HG03460 (cell line): ENCODE data around the gene PAPSS2.
"Not testable (repeated sequence)": the region's sequence is repeated elsewhere in the genome, so short reads cannot be mapped to it uniquely, and the experiment has no call there.

Experiments
- ATAC-seq: cut with Tn5 transposase; IDR thresholded peaks from one replicate; pipeline ENCODE4 v1.9.1; 2021; ENCODE audit not compliant: unreplicated experiment

Gene PAPSS2

GRCh38 chr10:87702260-87702972 is 42.7 kb downstream of the PAPSS2 start:
- no peak for ATAC-seq

- ATAC-seq: no peak
Measured at GRCh38 chr10:87702973-87703294, 43.3 kb downstream of the PAPSS2 start.

- no peak for ATAC-seq
Measured at GRCh38 chr10:87703771-87704170, 44.1 kb downstream of the PAPSS2 start.

- no peak for ATAC-seq
Measured at GRCh38 chr10:87705339-87705738, 45.7 kb downstream of the PAPSS2 start.

GRCh38 chr10:87706731-87707130 is 47.1 kb downstream of the PAPSS2 start:
- no peak for ATAC-seq

GRCh38 chr10:87707254-87707653 is 47.6 kb downstream of the PAPSS2 start:
- ATAC-seq: no peak

GRCh38 chr10:87712913-87713616 is 53.4 kb downstream of the PAPSS2 start:
- no peak for ATAC-seq

GRCh38 chr10:87713707-87714106 is 54.0 kb downstream of the PAPSS2 start:
- no peak for ATAC-seq

GRCh38 chr10:87715552-87716347 is 56.1 kb downstream of the PAPSS2 start:
- ATAC-seq: no peak

- ATAC-seq: no peak
Measured at GRCh38 chr10:87716348-87716670, 56.6 kb downstream of the PAPSS2 start.

- no peak for ATAC-seq
Measured at GRCh38 chr10:87720665-87721064, 61.0 kb downstream of the PAPSS2 start.

GRCh38 chr10:87721781-87722180 is 62.1 kb downstream of the PAPSS2 start:
- ATAC-seq: no peak

- no peak for ATAC-seq
Measured at GRCh38 chr10:87722716-87723115, 63.0 kb downstream of the PAPSS2 start.

GRCh38 chr10:87723500-87723899 is 63.8 kb downstream of the PAPSS2 start:
- no peak for ATAC-seq

GRCh38 chr10:87724789-87725188 is 65.1 kb downstream of the PAPSS2 start:
- ATAC-seq: no peak

- no peak for ATAC-seq
Measured at GRCh38 chr10:87729940-87730339, 70.3 kb downstream of the PAPSS2 start.

GRCh38 chr10:87733081-87733480 is 73.4 kb downstream of the PAPSS2 start:
- ATAC-seq: no peak

- ATAC-seq: no peak
Measured at GRCh38 chr10:87734987-87735827, 75.5 kb downstream of the PAPSS2 start.

GRCh38 chr10:87738253-87738652 is 78.6 kb downstream of the PAPSS2 start:
- not testable (repeated sequence) for ATAC-seq

- no peak for ATAC-seq
Measured at GRCh38 chr10:87739703-87740102, 80.0 kb downstream of the PAPSS2 start.

GRCh38 chr10:87740254-87740655 is 80.6 kb downstream of the PAPSS2 start:
- no peak for ATAC-seq
